Esophagus (tissue), 2 donors: ENCODE measurements around the gene KLHL28. TPM values are rescaled to one million over a fixed set of nuclear protein-coding genes. Genes with fewer than 3 reads are reported as not detected.
A peak's percentile ranks its signal among the peaks of the same experiment; 100 is the strongest.

Source experiments
- H3K27ac ChIP-seq, 2 donors: one replicate each; pipeline ENCODE4 v1.5.1; 2013; ENCODE audit warnings: low read depth in 2 of 2, mild to moderate bottlenecking in 2 of 2, inconsistent platforms in 1 of 2, low read length in 1 of 2, moderate library complexity in 1 of 2
- H3K27me3 ChIP-seq, 2 donors: one replicate each; pipeline ENCODE4 v1.6.1; 2013; ENCODE audit warnings: low read length in 2 of 2, control low read depth in 1 of 2, mild to moderate bottlenecking in 1 of 2; ENCODE audit not compliant: insufficient read depth in 2 of 2, control insufficient read depth in 1 of 2
- H3K36me3 ChIP-seq, 2 donors: one replicate each; pipeline ENCODE4 v1.6.1; 2013; ENCODE audit warnings: low read length in 1 of 2; ENCODE audit not compliant: control insufficient read depth in 2 of 2, insufficient read depth in 2 of 2
- H3K4me1 ChIP-seq, 2 donors: one replicate each; pipeline ENCODE4 v1.6.1; 2013; ENCODE audit warnings: low read length in 1 of 2; ENCODE audit not compliant: control insufficient read depth in 2 of 2, insufficient read depth in 2 of 2
- H3K4me3 ChIP-seq, 2 donors: one replicate each; pipeline ENCODE4 v1.5.1; 2013; ENCODE audit warnings: low read length in 2 of 2, mild to moderate bottlenecking in 2 of 2, low read depth in 1 of 2, moderate library complexity in 1 of 2
- H3K9me3 ChIP-seq, 2 donors: one replicate each; pipeline ENCODE4 v1.6.1; 2013; ENCODE audit warnings: mild to moderate bottlenecking in 2 of 2, low read depth in 1 of 2, low read length in 1 of 2, moderate library complexity in 1 of 2; ENCODE audit not compliant: control insufficient read depth in 2 of 2, insufficient read depth in 1 of 2
- WGBS, 2 donors: extraction: QIAGEN DNeasy Blood & Tissue Kit; methylation state at CpG; one replicate each; pipeline ENCODE4 v1.1.7; 2013; 5-methylcytosine and 5-hydroxymethylcytosine counted together
- polyA plus RNA-seq, 2 donors: library from polyadenylated mRNA; stranded (reverse); fragments of 200-250 nt; gene quantifications; one replicate each; pipeline ENCODE4 v1.2.3, GENCODE V29; 2013
- donor health status: healthy with polysubstance abuse.
- donor health status: Bipolar disorder and iron deficiency.

Gene KLHL28, protein sequence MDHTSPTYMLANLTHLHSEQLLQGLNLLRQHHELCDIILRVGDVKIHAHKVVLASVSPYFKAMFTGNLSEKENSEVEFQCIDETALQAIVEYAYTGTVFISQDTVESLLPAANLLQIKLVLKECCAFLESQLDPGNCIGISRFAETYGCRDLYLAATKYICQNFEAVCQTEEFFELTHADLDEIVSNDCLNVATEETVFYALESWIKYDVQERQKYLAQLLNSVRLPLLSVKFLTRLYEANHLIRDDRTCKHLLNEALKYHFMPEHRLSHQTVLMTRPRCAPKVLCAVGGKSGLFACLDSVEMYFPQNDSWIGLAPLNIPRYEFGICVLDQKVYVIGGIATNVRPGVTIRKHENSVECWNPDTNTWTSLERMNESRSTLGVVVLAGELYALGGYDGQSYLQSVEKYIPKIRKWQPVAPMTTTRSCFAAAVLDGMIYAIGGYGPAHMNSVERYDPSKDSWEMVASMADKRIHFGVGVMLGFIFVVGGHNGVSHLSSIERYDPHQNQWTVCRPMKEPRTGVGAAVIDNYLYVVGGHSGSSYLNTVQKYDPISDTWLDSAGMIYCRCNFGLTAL
- 1 to 10 TPM; 2.3 to 2.6 TPM for polyA plus RNA-seq

DNA sequence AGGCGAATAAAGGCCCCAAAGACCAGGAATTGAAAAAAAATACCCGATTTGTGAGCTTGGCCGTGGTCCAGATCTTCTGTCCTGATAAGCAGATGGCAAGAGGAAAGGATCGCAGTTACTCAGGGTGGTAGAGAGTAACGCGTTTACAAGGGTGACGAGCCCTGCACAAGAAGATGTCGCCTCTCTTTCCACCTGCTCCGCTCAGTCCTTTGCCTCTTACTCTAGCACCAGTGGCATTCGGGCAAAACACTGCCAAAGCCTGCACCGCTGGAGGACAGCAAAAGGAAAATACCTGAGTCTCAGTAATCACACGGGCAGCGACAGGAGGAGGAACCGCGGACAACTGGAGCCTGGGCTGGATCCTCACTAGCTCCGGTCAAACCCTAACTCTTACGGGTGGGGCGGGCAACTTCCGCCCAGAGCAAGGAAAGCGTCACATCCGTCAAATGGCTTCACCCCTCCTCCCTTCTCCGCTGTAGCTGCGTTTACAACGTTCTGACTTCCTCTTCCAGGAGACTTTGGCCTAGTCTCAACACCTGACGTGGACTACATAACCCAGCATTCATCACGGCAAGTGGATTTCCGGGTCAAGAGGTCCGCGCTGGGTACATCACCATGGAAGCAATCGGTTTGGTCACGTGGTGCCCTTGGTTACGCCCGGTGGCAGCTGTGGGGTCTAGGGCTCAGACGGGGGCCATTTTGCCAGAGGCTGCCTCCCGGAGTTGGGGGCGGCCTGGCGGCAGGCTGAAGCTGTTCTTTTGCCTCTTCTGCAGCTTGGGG lies at the start of gene KLHL28, which contains the start of gene TOGARAM1:
TSS of gene KLHL28 (minus strand) at position 394 of the 780 bp plus-strand sequence. CDS start 16,019 bp downstream, outside the sequence.
TSS of gene TOGARAM1 (plus strand) at position 637 of the 780 bp plus-strand sequence. CDS start 232 bp downstream, outside the sequence.
- Histone ChIP-seq H3K4me3 (peak within 1 kb of the TSS; percentile 95 to 96), H3K36me3 (no peaks in the 10 kb centered on the region), H3K27me3 (no peaks in the 10 kb centered on the region), H3K4me1 (no peaks in the 10 kb centered on the region), H3K27ac (peak within 1 kb of the TSS; percentile 97 to 100), H3K9me3 (no peaks in the 10 kb centered on the region)
- WGBS, 2 donors, result 0 to 1% methylated on average over 37 of the region's 37 CpGs

DNA sequence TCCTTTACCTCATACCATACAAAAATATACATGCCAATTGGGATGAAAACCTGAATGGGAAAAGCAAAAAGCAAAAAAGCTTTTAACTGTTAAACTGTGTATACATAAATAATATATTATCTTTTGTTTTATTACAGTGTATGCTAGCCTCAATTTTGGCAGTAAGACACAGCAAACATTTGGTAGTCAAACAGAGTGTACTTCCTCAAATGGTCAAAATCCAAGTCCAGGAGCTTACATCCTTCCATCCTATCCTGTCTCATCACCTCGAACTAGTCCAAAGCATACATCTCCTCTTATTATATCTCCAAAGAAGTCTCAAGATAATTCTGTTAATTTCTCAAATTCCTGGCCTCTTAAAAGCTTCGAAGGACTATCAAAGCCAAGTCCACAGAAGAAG lies 42.2 kb upstream of the KLHL28 start:
- Histone ChIP-seq H3K27me3 (no peaks in the 10 kb centered on the region), H3K4me3 (no peak overlapping the region), H3K4me1 (no peaks in the 10 kb centered on the region), H3K36me3 (no peaks in the 10 kb centered on the region), H3K9me3 (no peaks in the 10 kb centered on the region), H3K27ac (no peak overlapping the region)
- 89 to 93% methylated on average over 2 of the region's 2 CpGs for WGBS, 2 donors

DNA sequence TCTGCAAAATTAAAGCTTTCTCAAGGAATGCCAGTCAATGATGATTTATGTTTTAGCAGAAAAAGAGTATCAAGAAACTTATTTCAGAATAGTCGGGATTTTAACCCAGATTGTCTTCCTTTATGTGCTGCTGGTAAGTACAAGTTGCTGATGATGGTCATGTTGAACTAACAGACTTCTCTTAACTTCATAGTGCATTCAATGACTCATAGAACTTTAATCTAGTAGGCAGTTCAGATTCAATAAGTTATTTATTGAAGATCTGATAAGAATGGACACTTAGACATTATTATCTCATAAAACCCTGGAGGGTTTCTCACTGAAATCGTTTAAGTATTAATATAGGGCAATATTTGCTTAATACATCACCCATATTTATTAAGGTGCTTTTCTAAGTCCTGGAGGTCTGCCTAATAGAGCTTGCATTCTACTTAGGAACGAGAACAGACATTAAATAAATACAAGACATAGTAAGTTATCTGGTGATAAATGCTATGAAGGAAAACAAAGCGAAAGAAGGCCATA lies 34.1 kb upstream of the KLHL28 start:
- Histone ChIP-seq H3K4me1 (no peaks in the 10 kb centered on the region), H3K27ac (no peak overlapping the region), H3K27me3 (no peaks in the 10 kb centered on the region), H3K9me3 (no peaks in the 10 kb centered on the region), H3K4me3 (no peak overlapping the region), H3K36me3 (no peaks in the 10 kb centered on the region)
- WGBS, 2 donors, result 72 to 81% methylated on average over 4 of the region's 4 CpGs

DNA sequence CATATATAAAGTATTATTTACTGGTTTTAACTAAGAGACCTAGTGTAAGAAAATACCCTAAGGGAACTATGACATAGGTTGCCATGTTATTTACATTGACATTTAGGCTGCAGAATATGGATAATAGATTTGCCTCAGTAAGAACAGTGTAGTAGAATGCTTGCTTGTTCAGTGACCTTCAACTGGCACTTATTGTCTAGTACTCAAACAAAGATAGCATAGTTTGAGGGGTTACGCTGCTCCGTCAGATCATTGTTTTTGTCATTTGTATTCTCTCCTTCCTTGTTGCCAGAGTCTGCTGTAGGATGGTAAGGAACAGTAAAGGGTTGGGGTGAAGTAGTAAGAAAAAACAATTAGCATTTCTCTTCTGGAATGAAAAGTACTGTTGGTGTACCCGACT lies 33.4 kb upstream of the KLHL28 start:
- Histone ChIP-seq H3K27ac (no peak overlapping the region), H3K9me3 (no peaks in the 10 kb centered on the region), H3K4me3 (no peak overlapping the region), H3K36me3 (no peaks in the 10 kb centered on the region), H3K4me1 (no peaks in the 10 kb centered on the region), H3K27me3 (no peaks in the 10 kb centered on the region)
- 84 to 94% methylated on average over 3 of the region's 3 CpGs for WGBS, 2 donors

DNA sequence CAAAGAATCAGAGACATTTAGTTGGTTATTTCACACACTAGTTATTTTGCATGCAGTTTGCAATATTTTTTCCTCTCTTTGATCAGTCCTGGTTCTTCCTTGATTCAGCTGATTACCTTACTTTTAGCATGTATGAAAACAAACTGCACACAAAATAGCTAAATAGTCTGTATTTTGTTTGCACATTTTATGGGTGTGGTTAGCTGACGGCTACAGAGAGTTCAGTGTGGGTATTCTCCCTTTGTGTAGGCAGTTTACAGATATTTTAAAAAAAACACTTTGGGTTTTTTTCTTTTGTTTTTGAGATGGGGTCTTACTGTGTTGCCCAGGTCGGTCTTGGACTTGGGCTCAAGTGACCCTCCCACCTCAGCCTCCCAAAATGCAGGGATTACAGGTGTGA lies 28.8 kb upstream of the KLHL28 start:
- Histone ChIP-seq H3K4me1 (no peaks in the 10 kb centered on the region), H3K27ac (no peak overlapping the region), H3K4me3 (no peak overlapping the region), H3K9me3 (no peaks in the 10 kb centered on the region), H3K27me3 (no peaks in the 10 kb centered on the region), H3K36me3 (no peaks in the 10 kb centered on the region)
- WGBS, 2 donors, result 63 to 73% methylated on average over 2 of the region's 2 CpGs

DNA sequence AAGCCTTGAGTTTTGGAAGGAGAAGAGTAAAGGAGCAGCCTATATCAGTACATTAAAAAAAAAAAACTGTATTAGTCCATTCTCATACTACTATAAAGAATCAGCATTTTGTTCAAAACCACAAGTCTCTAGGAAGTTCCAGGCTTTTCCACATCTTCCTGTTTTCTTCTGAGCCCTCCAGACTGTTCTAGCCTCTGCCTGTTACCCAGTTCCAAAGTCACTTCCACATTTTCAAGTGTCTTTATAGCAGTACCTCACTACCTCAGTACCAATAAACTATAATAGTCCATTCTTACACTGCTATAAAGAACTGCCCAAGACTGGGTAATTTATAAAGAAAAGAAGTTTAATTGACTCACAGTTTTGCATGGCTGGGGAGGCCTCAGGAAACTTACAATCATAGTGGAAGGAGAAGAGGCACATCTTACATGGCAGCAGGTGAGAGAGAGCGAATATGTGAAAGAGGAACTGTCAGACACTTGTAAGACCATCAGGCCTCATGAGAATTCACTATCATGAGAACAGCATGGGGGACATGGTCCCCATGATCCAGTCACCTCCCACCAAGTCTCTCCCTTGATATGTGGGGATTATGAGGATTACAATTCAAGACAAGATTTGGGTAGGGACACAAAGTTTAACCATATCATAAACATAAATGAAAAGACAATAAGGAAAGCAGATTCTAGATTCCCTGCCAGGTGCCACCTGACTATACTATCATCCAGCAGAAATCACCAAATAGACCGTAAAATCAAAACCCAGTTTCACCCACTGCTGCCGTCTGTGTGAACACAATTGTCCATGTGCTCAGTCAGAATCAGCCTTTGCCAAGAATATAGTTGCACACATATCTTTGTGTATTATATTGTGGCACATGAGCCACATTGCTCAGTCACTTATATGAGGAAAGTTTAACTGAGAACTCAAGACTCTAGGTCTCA lies 28.0 kb upstream of the KLHL28 start:
- no peaks in the 10 kb centered on the region for H3K36me3 ChIP-seq
- no peak overlapping the region for H3K27ac ChIP-seq
- 66 to 77% methylated on average over 3 of the region's 3 CpGs for WGBS, 2 donors
- no peaks in the 10 kb centered on the region for H3K27me3 ChIP-seq
- H3K4me3 ChIP-seq, result no peak overlapping the region
- H3K9me3 ChIP-seq, result no peaks in the 10 kb centered on the region
- H3K4me1 ChIP-seq, result no peaks in the 10 kb centered on the region

DNA sequence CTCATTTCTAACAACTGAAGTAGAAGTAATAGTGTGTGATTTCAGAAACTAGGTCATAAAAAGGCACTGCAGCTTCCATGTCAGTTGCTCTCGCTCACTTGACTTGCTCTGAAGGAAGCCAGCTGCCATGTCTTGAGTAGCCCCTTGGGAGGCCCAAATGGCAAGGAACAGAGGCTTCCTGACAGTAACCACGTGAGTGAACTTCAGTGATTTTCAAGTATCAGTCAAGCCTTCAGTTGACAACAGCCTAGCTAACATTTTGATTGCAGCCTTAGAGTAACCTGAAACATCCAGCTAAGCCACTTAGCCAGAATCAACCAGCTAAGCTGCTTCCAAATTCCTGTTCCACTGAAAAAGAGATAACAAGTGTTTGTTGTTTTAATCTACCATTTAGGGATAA lies 26.9 kb upstream of the KLHL28 start:
- H3K4me3 ChIP-seq, result no peak overlapping the region
- H3K27ac ChIP-seq, result no peak overlapping the region
- 57 to 66% methylated on average over 2 of the region's 2 CpGs for WGBS, 2 donors
- no peaks in the 10 kb centered on the region for H3K9me3 ChIP-seq
- H3K4me1 ChIP-seq, result no peaks in the 10 kb centered on the region
- H3K27me3 ChIP-seq, result no peaks in the 10 kb centered on the region
- no peaks in the 10 kb centered on the region for H3K36me3 ChIP-seq

DNA sequence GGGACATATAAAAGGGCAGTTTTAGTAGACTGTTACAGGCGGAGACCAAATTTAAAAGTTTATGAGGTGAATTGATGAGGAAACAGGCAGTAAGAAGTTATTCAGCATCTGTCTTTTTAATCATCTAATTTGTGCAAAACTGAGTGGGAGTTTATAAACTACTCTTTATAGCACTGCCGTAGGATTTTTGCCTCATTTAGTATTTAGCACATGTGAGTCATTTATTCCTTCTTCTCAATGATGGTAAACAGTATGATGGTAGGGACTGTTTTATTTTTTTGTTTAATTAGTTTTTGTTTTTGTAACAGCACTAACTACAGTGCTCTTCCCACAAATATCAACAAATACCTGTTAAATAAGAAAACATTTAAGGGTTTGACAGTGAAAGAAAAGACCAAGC lies 20.8 kb upstream of the KLHL28 start:
- Histone ChIP-seq H3K4me3 (no peak overlapping the region), H3K36me3 (no peaks in the 10 kb centered on the region), H3K27ac (no peak overlapping the region), H3K9me3 (no peaks in the 10 kb centered on the region), H3K27me3 (no peaks in the 10 kb centered on the region), H3K4me1 (no peaks in the 10 kb centered on the region)
- 81 to 82% methylated on average over 2 of the region's 2 CpGs for WGBS, 2 donors

DNA sequence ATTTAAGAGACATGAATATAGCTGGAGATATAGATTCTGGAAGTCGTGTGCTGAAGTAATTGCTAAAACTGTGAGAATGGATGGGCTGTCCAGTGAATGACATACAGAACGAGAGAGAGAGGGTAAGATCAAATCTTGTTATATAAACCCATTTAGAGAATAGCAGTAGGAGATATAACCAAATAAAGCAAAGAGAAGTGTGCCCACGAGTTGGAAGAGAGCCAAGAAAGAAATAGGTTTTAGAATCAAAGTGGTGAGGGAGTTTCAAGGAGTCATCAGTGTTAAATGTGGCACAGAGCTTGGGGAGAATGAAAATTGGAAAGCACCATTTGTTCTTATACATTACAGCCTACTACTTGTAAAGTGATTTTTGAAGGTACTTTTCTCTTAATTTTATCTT lies 19.5 kb upstream of the KLHL28 start:
- Histone ChIP-seq H3K4me3 (no peak overlapping the region), H3K9me3 (no peaks in the 10 kb centered on the region), H3K27me3 (no peaks in the 10 kb centered on the region), H3K27ac (no peak overlapping the region), H3K36me3 (no peaks in the 10 kb centered on the region), H3K4me1 (no peaks in the 10 kb centered on the region)
- 73 to 74% methylated on average over 3 of the region's 3 CpGs for WGBS, 2 donors
